Left hindlimb (tissue), 1 donor: Measurements from ENCODE around the gene UACA.
"Not testable (repeated sequence)": the region's sequence is repeated elsewhere in the genome, so short reads cannot be mapped to it uniquely, and the experiment has no call there.

Source experiments
- DNase-seq: peaks from one replicate; pipeline ENCODE4 v3.0.0-alpha.2; 2018

UACA gene

DNA sequence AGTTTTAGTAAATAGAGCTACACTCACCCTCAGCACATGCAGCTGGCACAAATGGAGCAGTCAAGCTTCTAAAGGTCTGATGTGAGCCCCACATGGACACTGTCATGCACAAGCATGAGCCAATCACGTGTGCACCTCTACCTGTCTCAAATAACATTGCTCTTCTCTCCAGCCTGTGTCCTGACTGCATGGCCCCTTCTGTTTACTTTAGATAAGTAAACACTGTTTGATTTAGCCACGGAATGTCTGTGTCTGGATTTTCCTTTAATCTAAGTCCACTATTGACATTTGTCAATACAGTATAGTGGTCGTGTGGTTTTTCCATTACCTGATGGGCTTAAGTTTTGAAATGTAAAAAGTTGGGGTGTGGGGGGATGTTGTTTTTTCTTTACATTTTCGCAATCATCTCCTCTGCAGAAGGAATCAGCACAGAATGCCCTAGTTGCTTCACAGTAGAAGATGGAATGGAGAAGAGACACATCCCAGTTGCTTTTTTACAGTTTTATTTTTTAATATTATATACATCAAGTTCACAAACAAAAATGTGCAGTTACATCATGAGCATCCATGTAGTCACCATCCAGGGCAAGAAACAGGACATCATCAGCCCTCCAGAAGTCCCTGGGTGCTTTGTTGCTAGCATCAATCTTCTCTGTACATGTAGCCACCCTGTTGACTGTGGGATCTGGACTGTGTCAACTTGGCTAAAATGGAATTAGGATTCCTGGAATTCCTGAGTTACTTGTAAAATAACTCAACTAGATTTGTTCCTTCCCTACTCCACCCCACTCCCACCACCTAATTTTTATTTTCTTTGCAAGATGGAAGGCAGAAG is 146.1 kb downstream of the UACA start:
- DNase-seq: no peak

DNA sequence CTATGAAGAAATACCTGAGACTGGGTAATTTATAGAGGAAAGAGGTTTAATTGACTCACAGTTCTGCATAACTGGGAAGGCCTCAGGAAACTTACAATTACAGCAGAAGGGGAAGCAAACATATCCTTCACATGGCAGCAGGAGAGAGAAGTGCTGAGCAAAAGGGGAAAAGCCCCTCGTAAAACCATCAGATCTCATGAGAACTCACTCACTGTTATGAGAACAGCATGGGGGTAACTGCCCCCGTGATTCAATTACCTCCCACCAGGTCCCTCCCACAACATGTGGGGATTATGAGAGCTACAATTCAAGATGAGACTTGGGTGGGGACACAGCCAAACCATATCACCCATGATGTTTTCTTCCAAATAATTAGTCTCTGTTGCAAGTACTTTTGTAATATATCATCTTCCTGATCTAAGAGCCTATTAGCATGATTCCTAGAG is 147.0 kb downstream of the UACA start:
- not testable (repeated sequence) for DNase-seq

DNA sequence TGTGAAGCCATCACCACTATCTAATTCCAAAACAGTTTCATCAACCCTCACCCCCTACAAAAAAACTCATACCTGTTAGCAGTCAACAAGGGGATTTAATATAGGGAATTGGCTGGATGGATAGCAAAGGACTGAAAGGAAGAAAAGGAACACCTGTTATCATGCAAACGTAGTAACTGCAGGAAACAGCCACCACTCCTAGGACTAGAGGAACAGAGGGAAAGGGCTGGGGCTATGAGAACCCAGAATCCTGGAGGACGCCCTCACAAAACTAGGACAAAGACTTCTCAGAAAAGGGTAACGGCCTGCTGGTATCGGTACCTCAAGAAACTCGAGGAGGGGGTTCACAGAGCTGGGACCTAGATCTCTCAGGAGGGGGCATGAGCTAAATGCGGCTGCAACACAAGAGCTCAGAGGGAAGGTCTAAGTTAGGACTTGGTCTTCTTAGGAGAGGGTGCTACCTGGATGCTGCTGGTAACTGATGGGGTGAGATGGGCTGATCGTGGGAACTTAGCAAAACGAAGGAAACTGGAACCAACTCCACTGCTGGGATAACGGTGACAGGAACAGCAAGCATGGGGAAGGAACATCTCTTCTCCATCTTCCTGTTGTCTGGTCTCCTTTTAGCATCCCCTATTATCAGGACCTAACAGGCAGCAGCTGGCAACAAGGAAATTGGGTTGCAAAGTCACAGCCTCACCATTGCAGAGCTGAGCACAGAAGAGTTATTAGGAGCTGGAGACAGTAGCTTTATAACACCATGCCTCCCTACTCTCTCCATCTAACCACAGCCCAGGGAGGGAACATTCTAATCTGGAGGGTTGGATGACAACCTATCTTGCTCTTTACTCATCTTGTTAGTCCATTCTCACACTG is 147.7 kb downstream of the UACA start:
- DNase-seq: no peak

DNA sequence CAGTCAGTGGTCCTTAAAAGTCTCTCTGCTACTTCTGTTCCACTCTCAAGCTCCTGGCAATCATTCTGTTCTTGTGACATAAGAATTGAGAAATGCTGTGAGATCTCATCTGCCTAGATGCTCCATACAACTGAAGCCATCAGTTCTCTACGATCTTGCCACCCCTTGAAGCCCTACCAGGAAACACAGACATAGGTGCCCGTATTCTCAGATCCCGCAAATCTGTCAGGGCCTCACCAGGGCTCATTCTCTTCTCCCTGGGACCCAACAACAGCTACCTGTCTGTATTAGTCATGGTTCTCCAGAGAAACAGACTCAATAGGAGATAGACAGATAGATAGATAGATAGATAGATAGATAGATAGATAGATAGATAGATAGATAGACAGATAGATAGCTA is 149.1 kb downstream of the UACA start:
- no peak for DNase-seq

DNA sequence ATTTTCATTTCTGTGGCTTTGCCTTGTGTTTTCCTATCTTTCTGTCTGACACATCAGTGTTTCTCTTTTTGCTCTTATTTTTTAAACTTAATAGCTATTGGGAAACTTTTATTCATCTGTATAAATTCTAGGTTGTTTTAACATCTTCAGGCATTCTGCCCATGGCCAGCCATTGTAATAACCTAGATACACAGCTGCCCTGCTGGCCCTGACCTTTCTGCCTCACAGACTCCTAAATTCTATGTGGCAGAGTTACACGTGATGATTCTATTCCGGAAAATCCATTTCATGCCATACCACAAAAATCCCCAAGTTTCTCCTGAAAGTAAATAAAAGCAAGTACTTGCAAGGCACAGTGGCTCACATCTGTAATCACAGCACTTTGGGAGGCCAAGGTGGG is 150.1 kb downstream of the UACA start:
- no peak for DNase-seq

DNA sequence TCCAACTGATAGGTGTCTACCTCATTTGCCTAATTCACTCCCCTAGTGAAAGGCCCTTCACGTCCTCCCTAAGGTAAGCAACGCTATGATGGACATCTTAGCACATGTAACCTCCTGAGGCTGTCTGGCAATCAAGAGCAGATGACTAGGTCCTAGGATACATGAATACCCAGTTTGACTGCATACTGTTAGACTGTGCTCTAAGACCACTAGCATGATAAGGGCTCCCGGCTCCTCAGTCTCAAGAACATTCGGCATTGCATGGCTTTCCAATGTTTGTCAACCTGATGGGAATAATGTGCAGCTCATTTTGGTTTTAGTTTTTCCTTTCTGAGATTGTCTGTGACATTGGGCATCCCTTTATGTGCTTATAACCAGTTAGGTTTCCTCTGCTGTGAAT is 152.1 kb downstream of the UACA start:
- no peak for DNase-seq

DNA sequence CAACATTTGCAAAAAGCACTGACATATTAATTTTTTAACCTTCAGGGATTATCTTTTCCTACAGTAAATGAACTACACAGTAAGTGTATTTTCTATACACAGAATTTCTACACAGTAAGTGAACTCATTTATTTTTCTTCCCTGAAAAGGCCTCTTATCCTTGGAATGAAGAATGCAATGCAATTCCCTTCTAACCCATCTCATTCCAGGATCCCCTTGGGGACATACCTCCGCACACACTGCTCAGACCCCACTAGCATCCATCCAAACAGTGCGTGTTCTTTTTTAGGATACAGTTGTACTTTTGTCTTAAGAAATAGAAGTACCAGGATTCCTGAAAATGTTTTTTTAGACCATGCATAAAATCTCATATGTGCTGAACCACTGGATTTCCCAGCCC is 152.8 kb downstream of the UACA start:
- no peak for DNase-seq

DNA sequence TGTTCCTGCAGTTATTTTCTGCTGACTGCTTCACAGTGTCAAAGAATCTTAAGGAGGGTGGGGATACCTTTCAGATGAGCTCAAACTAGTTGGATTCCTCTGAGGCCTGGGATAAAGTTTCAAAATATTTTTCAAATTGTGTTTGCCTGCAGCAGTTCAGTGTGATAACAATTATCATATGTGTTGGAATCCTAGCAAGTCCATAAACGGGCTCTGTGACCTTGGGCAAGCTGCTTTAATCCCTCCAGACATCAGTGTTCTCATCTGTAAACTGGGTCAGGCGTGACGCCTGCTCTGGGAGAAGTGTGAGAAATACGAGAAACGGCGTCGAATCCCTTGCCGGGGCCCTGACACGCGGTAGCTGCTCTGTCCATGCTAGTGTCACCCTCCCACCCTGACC is 153.5 kb downstream of the UACA start:
- no peak for DNase-seq

DNA sequence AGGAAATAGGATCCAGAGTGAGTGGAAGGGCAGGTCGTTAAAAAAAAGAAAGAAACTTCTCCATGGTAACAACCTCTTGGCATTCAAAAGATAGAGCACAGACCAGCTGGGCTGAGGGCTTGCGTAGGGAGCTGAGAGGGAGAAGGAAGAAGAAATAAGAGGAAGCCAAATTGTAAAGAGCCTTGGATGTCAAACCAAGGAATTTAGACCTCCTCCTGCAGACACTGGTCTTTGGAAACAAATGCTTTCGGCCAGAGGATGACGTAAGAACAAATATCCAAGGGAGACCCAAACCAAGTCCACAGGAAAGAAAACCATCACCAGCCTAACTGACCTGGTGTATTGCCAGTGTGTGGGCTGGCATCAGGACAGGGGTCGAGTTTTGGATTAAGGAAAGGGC is 155.2 kb downstream of the UACA start:
- peak; percentile 70 for DNase-seq

DNA sequence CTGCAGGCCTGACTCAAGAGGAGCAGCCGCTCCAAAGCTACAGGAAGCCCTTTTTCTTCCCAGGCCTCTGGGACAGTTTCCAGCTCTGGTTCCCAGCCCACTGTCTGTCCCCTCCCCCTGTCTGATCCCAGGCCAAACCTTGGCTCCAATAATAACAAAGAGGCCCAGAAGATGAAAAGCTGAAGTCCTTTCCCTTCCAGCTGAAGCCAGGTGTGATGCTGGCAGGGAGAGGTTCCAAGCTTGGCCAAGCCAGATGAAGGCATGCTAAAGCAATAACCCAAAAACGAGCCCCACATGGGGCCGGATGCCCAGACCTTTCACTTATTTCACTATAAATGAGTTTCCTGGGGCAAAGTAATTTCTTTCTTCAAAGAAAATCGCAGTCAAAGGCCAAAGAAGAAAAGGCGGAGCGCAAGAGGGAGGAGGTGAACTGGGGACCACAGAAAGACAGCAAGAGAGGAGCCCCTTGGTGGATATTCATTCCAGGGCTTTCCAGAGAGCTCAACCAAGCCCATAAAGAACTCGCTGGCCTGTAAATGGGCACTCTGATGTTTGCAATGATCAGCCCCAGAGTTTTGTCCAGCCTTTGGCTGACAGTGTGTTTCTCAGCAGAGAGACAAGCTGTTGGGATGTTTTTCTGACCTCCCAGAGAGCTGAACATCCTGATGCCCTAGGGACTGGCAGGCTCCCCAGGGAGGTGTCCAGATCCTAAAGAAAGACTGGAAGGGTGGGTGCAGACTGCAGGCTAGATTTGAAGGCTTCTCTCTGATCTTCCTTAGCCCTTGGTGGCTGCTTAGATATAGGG is 157.6 kb downstream of the UACA start:
- peak; percentile 93 for DNase-seq

DNA sequence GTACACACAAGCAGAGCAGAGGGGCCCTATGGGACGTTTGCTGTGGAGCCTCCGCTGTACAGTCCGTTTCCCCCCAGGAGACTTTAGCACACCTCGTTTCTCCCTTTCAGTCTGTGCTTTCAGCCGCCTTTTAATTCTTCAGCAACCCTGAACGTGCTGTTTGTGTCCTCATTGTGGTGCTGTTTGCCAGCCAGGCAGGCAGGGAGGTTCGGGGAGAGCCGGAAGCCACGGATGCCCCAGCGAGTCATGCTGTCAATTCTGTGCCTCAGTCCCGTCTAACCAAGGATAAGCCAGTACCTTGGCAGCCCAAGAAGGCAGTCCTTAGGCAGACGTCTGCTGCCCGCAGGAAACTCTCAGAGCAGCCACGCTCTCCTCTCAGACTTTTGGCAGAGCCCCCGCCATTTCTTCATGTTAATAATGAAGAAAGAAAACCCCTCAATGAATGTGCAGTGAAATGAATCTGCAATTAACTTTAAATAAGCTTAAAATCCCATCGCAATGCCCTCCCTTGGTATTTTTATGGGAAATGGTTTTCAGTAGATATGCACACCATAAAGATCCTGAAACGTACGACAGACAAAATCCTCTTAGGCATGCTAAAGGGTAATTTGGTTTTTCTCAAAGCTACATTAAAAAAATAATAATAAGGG is 158.6 kb downstream of the UACA start:
- peak; percentile 58 for DNase-seq
